Measurements from ENCODE around the gene ANKRD12. TPM values are rescaled to one million over a fixed set of nuclear protein-coding genes. Genes with fewer than 3 reads are reported as not detected.

Gene ANKRD12
- total RNA-seq, 1 experiment from 2014 or later: 21.4 TPM

Other genes with a start within 250 kb of the ANKRD12 start
- gene NDUFV2, start 34.1 kb upstream of the ANKRD12 start, total RNA-seq (2014; rRNA removed): 149 and 156 TPM in 2 replicates
- gene TWSG1, start 198.0 kb downstream of the ANKRD12 start, total RNA-seq (2014; rRNA removed): 110 and 113 TPM in 2 replicates